OCI-LY1 (cell line): ENCODE data around the gene HSPA4.
A peak's percentile ranks its signal among the peaks of the same experiment; 100 is the strongest.

Source experiments
- H2AFZ ChIP-seq: fragments of 200-600 bp; sonication (generic), shearing (Covaris generic); 2 replicates; pipeline ENCODE4 v1.6.0; 2014; ENCODE audit warnings: antibody characterized with exemption, mild to moderate bottlenecking, low read length
- H3F3A ChIP-seq: fragments of 200-600 bp; sonication (generic), shearing (Covaris generic); 2 replicates; pipeline ENCODE4 v1.6.0; 2014; ENCODE audit warnings: mild to moderate bottlenecking, antibody characterized with exemption, low read length, moderate library complexity; ENCODE audit not compliant: insufficient read depth
- H3K27ac ChIP-seq: fragments of 200-600 bp; sonication (generic); 2 replicates; pipeline ENCODE4 v1.5.1; 2014; ENCODE audit warnings: low read length, mixed run types, mild to moderate bottlenecking, low read depth; ENCODE audit not compliant: poor library complexity, severe bottlenecking
- H3K27me3 ChIP-seq: fragments of 200-600 bp; sonication (generic); 2 replicates; pipeline ENCODE4 v1.6.0; 2014; ENCODE audit warnings: antibody characterized with exemption, mild to moderate bottlenecking, low read length, moderate library complexity; ENCODE audit not compliant: insufficient read depth
- H3K36me3 ChIP-seq: fragments of 200-600 bp; sonication (generic); 2 replicates; pipeline ENCODE4 v1.6.1; 2014; ENCODE audit warnings: mild to moderate bottlenecking, antibody characterized with exemption, low read length, moderate library complexity, mixed read lengths; ENCODE audit not compliant: insufficient read depth
- H3K4me1 ChIP-seq: fragments of 200-600 bp; sonication (generic); 2 replicates; pipeline ENCODE4 v1.5.1; 2014; ENCODE audit warnings: mild to moderate bottlenecking, low read length, moderate library complexity; ENCODE audit not compliant: insufficient read depth, severe bottlenecking
- H3K4me2 ChIP-seq: fragments of 200-600 bp; sonication (generic), shearing (Covaris generic); 2 replicates; pipeline ENCODE4 v1.6.1; 2014; ENCODE audit warnings: low read length
- H3K4me3 ChIP-seq: fragments of 200-600 bp; sonication (generic); 2 replicates; pipeline ENCODE4 v1.5.1; 2014; ENCODE audit warnings: low read length, low read depth, mild to moderate bottlenecking, mixed read lengths; ENCODE audit not compliant: poor library complexity, severe bottlenecking
- H3K79me2 ChIP-seq: fragments of 200-600 bp; shearing (Covaris generic); 2 replicates; pipeline ENCODE4 v1.6.1; 2016; ENCODE audit warnings: mixed run types, low read length, mixed read lengths; ENCODE audit not compliant: insufficient read depth
- H3K9ac ChIP-seq: fragments of 200-600 bp; sonication (generic), shearing (Covaris generic); 2 replicates; pipeline ENCODE4 v1.6.1; 2014; ENCODE audit warnings: mild to moderate bottlenecking, low read length, mixed read lengths
- H3K9me2 ChIP-seq: fragments of 200-600 bp; sonication (generic), shearing (Covaris generic); 2 replicates; pipeline ENCODE4 v1.6.1; 2014; ENCODE audit warnings: low read depth, mild to moderate bottlenecking, low read length, mixed read lengths
- H3K9me3 ChIP-seq: fragments of 200-600 bp; shearing (Covaris generic); 2 replicates; pipeline ENCODE4 v1.6.1; 2014; ENCODE audit warnings: low read length, mixed read lengths
- H4K20me1 ChIP-seq: fragments of 200-600 bp; sonication (generic), shearing (Covaris generic); 2 replicates; pipeline ENCODE4 v1.6.0; 2016; ENCODE audit warnings: mild to moderate bottlenecking, low read length; ENCODE audit not compliant: insufficient read depth
- CTCF ChIP-seq: fragments of 200-600 bp; sonication (generic), shearing (Covaris generic); IDR thresholded peaks from 2 replicates; pipeline ENCODE4 v1.5.1; 2017; ENCODE audit warnings: mild to moderate bottlenecking, antibody characterized with exemption, low read length, moderate library complexity, mixed read lengths
- EZH2 ChIP-seq: fragments of 200-600 bp; sonication (generic), shearing (Covaris generic); IDR thresholded peaks from 2 replicates; pipeline ENCODE4 v1.8.0; 2017; ENCODE audit warnings: borderline replicate concordance, mixed run types, mild to moderate bottlenecking, antibody characterized with exemption, low read length, moderate library complexity, mixed read lengths

HSPA4 gene

GRCh38 chr5:133106761-133107572, 55.2 kb downstream of the HSPA4 start:
- Histone ChIP-seq H3K9me2 (no peaks in the 10 kb centered on the region), H3K79me2 (no peaks in the 10 kb centered on the region), H3K4me1 (peaks cover 51% of the 10 kb centered on the region), H3K9me3 (no peaks in the 10 kb centered on the region), H2AFZ (no peak overlapping the region), H3K9ac (no peak overlapping the region), H3K27ac (peak overlapping the region; percentile 97), H4K20me1 (no peaks in the 10 kb centered on the region), H3K4me2 (no peak overlapping the region; the same call in 1 of the 2 replicates), H3K4me3 (no peak overlapping the region), H3F3A (peaks cover 10% of the 10 kb centered on the region), H3K36me3 (peaks cover 44% of the 10 kb centered on the region), H3K27me3 (no peaks in the 10 kb centered on the region)
- TF ChIP-seq CTCF (no peak), EZH2 (no peak)

DNA sequence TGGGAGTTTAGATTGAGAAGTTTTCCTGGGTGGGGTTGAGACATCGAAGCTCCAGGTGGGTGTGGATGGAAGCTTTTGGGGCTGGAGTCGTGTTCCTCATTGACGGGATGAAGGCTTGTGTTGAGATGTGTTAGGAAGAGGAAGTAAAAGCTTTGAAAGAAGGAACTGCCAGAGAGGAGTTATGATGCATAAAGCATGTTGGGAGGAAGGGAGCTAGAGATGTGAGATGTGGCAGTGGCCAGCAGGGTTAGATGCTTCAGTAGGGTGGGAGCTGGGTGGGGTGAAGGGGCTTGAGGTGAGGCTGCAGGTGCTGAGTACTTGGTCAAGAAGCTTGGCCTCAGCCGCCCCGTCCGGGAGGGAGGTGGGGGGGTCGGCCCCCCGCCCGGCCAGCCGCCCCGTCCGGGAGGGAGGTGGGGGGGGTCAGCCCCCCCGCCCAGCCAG, 56.7 kb downstream of the HSPA4 start:
- Histone ChIP-seq H3K27ac (no peak overlapping the region), H2AFZ (no peak overlapping the region), H3F3A (peaks cover 10% of the 10 kb centered on the region), H3K4me3 (no peak overlapping the region), H4K20me1 (no peaks in the 10 kb centered on the region), H3K4me1 (peaks cover 43% of the 10 kb centered on the region), H3K9ac (no peak overlapping the region), H3K9me3 (no peaks in the 10 kb centered on the region), H3K9me2 (no peaks in the 10 kb centered on the region), H3K79me2 (no peaks in the 10 kb centered on the region), H3K36me3 (peaks cover 29% of the 10 kb centered on the region; the same call in 1 of the 2 replicates), H3K4me2 (no peak overlapping the region), H3K27me3 (0 out of 2 replicates have a peak, but pooled peaks cover 4% of the 10 kb centered on the region)
- TF ChIP-seq EZH2, result no peak
- no peak for TF ChIP-seq CTCF

- Histone ChIP-seq H3K9me2 (no peaks in the 10 kb centered on the region), H3K27ac (no peak overlapping the region), H4K20me1 (no peaks in the 10 kb centered on the region), H3K36me3 (peaks cover 16% of the 10 kb centered on the region; the same call in 1 of the 2 replicates), H3K79me2 (no peaks in the 10 kb centered on the region), H3K4me1 (peaks cover 29% of the 10 kb centered on the region), H3K9me3 (no peaks in the 10 kb centered on the region), H3K9ac (no peak overlapping the region), H2AFZ (no peak overlapping the region), H3F3A (peaks cover 7% of the 10 kb centered on the region), H3K27me3 (0 out of 2 replicates have a peak, but pooled peaks cover 4% of the 10 kb centered on the region), H3K4me2 (no peak overlapping the region), H3K4me3 (no peak overlapping the region)
- no peak for TF ChIP-seq CTCF
- no peak for TF ChIP-seq EZH2
Observed at GRCh38 chr5:133109655-133110483, 58.1 kb downstream of the HSPA4 start.
